Forelimb muscle (tissue), 1 donor: ENCODE results near the gene RABGAP1. TPM values are rescaled to one million over a fixed set of nuclear protein-coding genes. Genes with fewer than 3 reads are reported as not detected.

Source experiments
- DNase-seq: peaks from one replicate; pipeline ENCODE4 v3.0.0-alpha.2; 2013; ENCODE audit warnings: low read depth
- polyA plus RNA-seq: library from polyadenylated mRNA; unstranded; fragments of 120-200 nt; gene quantifications from one replicate; pipeline ENCODE4 v1.2.1, GENCODE V29; 2013; ENCODE audit not compliant: insufficient read length

Gene RABGAP1
- polyA plus RNA-seq, 1 donor: 34.3 TPM

DNA sequence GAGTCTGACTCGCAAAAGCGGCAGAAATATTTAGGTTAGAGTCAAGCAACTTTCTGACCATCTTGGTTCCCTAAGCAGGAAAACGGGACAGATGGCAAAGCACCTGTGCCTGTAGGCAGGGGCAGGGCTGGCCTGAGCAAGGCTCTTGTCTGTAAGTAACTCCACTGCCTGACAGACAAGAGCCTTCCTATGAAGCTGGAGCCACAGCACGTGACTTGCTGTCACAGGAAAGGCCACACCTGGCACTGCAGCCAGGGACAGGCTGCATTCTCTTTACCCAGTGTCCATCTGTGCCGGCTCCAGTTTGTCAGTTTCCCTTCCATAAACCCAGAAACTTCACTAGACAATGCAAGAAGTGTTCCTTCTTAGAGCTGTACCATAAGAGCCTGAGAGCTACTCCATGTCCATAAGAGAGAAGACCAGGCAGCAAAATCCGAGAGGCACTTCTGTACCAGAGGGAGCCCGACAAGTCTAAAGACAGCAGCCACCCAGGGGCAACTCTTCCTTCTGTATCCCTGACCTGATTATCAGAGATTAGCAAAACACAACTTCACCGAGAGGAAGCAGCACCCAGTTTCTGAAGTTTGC lies 170.7 kb downstream of the RABGAP1 start:
- DNase-seq: no peak

DNA sequence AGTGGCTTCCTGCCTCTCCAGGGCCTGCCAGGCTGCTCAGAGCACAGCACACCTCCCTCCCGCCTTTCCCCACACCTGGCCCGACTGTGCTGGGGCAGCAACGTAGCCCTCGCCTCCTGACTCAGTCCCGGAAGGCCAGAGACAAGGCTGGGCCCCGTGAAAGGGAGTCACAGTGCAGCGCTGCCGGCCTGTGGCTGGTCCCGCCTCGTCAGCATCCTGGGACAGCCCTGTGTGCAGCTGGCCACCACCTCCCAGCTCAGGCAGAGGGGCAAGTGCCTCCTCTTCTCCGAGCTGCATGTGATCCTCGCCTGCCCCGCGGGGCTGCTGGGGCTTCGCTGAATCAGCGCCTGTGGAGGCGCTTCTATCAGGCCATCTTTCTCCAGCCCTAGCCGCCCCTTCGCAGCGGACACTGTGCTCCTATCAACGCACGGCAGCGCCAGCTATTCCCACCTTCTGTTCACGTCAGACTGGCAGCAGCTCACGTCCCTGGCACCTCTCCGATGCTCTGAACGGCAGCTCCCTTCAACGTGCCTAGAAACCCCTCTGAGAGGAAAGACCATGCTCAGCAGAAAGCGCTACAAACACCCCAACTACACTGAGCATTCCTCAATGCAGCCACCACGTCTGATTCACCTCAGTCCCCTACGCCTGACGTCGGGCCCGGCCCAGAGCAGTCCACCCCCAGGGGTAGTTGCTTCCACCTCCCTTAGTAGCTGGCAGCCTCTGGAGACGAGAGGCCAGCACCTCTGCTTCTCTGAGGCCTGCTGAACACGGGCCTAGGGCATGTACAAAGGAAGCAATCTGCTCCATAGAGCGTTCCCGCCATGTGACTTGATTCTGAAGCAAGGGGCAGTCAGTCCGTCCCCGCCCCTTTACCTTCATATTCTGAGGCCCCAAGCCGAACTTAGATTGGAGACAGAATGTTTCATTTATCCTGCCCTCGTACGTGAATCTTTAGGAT lies 171.5 kb downstream of the RABGAP1 start:
- no peak for DNase-seq

DNA sequence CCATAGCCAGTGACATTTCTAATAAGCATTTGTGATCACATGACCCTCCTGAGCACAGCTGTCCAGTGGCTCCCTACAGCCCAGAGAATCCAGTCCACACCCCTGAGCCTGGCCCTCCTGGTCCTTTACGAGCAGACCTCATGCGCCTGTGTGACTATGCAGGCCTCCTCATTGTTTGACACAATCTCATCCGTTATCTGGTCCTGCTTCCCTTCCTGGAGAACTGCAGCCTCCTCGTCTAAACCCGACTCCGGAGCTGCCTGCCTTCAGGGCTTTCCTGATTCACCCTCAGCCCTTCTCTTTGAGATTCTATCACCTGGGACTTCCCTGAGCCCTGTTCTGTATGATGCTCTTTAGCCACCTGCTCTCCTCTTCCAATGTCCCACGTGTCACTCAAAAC lies 172.4 kb downstream of the RABGAP1 start:
- DNase-seq: no peak

DNA sequence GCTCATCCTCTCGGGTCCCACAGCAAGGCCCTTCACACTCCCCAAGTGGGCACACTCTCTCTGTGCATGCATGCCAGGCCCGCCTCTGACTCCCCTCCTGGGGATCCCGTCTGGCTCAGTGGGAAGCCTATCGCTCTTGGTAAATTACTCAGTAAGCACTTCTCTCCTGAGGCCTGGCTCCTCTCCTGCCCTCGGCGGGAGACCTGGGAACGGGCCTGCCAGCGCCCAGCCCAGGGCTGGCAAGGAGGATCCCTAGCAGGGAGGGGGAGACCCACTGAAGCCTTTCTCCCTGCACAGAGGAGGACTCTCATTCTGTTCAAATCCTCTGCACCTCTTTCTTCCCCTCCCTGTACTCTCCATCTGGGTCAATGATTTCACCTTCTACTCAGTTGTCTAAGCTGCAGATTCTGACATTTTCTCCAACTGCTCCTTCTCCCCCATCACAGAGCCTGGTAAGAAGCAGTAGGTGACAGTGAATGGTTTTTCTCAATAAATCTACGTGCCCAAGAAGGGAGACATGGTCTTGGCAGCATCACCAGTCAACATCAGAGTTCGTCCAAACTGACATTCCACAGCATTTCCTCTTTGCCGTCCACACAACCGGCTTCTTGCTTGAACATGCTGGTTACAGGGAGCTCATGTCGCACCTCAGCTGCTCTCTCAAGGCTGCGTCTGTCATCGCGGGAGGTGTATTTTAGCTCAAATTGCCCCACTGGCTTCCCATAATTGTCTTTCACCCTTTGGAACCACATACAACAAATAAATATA lies 174.5 kb downstream of the RABGAP1 start:
- DNase-seq: no peak

DNA sequence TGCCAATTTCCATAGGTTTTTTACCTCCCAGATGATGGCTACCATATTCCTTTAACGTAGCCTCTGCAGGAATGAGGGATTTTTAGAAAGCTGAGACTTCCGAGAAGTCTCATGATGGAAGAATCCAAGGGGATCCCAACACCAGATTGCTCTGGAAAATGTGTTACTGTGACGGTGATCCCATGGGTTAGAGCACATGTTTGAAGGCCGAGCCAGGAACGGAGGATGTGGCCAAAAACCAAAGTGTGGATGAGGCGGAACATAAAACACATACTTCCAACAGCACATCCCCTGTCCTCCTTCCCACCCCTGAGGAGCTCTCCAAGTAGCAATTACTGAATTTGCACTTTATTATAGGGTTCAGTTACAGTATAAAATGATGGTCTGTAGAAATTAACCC lies 175.2 kb downstream of the RABGAP1 start:
- DNase-seq: no peak

DNA sequence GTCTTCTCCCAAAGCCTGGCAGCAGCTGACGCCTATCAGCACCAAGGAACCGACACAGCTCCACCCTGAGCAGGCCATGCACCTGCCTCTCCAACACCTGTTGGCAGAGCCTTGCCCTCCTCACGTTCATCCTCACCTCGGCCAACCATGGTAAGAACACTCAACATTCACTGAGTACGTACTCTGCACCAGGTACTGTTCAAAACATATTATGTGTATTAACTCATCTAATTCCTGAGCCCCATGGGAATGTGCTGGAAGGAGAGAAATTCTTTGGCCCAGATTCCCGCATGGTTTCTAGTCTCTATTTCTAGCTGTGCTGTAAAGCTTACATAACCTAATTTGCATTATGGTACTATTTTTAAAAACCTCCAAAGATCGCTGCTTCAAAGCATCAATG lies 178.7 kb downstream of the RABGAP1 start:
- DNase-seq: no peak

DNA sequence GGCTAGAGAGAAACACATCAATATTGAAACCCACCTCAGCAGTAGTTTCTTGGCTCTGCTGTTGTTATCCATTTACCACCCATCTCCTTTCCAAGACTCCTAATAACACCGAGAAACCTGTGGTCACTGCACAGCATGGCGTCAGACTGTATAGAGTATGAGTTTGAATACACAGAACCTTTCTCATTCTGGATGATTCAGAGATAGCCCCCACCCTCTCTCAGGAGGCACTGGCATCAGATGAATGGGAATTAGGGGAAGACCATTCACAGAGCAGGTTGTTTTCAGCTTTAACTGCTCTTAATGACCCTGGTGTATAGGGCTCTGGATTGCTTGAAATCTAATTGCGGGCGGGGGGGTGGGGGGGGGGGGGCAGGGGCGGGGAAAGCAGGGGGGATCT lies 179.3 kb downstream of the RABGAP1 start:
- no peak for DNase-seq

DNA sequence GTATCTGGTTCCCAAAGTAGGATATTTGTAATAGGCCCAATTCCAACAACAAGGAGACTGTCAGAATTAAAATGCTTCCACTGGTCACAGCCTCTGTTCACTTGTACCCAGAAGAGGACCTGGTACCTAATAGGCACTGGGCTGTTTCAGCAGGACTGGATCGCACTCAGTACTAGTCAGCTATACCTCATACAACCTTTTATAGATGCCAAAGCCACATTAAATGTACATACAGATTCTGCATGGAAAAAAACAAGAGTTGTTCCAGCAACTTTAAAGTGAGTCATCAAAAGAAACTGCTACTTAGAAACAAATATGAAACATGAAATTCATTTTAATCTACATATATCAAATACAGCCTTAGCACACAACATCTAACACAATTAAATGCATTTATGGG lies 180.1 kb downstream of the RABGAP1 start:
- no peak for DNase-seq

DNA sequence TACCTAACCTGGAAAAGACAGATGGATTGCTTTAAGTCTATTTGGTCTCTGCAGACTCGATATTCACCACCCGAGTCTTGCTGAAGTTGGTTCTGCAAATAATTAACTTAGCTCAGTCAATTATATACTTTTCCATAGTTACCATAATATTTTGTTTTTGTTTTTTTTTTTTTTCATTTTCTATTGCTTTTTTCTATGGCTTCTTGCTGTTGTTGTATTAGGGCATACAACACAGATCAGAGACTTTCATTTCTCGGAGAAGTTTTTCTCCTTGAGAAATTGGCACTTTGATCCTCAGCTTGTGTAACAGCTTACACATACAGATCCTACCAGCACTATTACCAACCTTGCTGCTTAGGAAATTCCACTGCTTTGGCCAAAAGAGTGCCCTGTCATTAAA lies 180.6 kb downstream of the RABGAP1 start:
- no peak for DNase-seq

DNA sequence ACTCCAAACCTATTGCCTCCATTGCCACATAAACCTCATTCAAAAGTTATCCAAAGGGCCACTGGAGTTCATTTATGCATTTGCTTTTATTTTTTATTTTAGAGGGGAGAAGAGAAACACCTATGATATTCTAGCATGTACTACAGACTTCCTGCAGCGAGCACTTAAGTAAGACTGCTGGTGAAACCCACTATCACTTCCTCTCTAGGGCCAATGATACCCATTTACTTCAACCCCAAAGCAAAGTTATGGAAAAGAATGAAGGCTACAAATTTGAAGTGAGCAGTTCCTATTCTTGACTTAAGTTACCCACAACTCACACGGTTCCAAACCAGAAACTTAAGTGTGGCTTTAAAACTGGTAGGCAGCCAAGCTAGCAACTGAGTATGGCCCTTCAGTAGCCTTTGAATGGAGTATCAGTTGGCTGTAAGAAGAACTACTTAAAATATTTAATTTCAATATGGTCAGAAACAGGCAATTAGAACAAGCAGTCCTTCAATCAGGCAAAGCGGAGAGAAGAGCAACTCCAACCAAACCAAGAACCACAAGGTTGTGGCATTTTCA lies 186.8 kb downstream of the RABGAP1 start:
- DNase-seq: no peak

DNA sequence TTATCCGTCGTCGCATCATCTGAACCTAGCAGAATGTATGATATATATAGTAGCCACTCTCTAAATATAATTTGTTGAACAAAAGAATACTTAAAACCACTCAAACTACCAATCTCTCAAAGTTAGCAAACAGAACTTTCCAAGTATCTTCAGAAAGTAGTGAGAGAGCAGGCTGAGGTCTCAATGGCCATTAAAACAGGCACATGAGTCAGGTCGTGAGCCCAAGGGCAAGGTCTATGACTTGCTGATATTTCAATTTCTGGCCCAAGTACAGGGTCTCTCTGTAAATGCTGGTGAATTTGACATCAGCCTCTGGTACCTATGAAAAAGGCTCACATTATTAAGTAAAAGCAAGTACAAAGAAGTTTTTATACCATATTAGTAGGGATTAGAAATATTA lies 187.8 kb downstream of the RABGAP1 start:
- DNase-seq: no peak

DNA sequence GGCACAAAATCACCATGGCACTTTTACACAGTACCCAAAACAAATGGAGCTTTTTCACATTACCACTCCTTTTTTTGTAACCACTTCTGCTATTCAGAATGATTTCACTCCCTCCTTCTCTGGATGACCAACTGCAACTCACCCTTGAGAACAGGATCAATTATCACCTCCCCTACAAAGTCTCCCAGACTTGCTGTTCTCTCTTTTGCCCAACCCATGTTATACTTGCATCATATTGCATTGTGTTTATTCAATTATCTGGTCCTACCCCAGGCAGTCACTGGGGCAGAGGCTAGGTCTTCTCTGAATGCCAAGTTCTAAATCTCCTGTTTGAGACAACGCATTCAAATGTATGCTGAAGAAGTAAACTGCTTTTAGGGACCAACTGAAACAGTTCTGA lies 188.6 kb downstream of the RABGAP1 start:
- DNase-seq: no peak

DNA sequence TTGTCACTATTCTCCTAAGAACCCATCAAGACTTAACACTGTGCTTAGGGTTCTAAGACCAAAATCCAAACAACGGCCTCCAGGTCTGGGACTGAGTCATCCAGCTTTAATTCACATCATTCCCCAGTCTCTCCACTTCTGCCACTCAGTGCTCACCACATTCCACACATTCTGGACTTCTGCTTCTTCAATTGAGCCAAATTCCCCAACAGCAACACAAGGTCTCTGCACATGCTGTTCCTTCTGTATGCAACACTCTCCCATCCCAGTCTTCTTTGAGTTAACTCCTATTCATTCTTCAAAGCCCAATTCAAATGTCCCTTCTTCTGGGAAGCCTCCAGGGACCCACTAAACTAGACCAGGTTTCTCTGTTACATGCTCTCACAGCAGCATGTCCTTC lies 190.4 kb downstream of the RABGAP1 start:
- DNase-seq: no peak

DNA sequence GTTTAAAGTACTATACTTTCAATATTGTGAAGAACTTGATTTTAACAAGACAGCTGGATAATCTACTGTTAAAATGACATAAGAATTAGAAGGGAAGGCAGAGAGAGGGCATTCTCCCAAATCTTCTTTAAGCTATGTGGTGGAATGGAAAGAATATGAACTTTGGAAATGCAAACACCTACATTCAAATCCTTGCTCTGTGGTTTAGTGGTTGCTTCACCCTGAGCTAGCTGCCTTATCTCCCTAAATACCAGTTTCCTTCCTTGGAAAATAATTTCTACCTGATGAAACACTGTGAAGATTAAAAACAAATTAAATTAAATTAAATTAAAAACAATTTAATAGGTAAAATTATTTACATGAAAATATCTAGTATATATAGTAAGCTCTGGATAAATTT lies 191.2 kb downstream of the RABGAP1 start:
- DNase-seq: no peak

DNA sequence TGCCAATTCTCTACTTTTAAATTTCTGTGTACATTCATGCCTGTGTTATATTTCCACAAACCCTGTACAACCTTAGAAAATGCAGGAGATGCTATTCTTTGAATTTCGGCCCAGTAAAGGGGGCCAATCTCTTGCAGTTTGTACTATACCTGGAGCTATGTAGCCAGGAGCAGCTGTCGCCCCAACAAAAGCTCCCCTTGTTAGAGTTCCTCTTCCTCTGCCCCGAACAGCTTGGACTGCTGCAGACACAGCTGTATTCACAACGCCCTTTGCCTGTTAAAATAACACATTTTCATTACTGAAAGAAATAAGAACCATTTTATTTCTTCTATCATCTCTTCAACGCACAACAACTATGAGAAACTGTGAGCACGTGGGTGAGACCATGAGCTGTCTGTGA lies 191.9 kb downstream of the RABGAP1 start:
- no peak for DNase-seq

DNA sequence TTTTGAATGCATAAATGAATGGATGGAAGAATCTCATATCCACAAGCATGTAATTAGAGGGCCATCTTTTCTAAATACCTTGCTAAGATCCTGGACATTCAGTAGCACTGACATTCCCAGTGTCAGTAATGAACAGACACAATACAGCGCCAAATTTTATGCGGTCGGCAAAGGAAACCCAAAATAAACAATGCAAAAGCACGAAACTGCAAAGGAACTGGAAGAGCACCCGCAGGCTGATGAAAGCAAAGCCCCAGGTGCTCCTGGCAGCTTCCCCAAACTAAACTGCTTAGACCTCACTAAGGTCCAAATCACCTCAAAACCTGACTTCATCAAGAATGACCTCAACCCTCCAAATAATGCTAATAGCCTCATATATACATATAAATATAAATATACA lies 194.6 kb downstream of the RABGAP1 start:
- no peak for DNase-seq

DNA sequence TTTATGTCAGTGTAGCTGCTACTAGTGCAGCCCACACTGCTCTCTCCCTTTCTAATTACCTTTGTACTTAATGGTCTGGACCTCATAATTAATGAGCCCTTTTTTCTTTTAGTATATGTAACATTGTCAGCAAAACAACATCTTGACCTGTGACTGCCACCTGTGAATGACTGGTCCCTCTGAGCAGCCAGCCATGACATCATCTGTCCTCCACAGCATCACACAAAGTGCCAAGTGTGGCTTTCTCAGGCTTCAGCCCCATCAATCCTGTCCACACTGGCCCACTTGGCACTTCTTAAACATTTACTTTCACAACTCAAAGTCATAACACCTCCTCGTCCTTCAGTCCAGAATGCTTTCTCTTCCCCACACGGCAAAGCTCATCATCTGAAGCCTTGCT lies 197.3 kb downstream of the RABGAP1 start:
- DNase-seq: no peak

DNA sequence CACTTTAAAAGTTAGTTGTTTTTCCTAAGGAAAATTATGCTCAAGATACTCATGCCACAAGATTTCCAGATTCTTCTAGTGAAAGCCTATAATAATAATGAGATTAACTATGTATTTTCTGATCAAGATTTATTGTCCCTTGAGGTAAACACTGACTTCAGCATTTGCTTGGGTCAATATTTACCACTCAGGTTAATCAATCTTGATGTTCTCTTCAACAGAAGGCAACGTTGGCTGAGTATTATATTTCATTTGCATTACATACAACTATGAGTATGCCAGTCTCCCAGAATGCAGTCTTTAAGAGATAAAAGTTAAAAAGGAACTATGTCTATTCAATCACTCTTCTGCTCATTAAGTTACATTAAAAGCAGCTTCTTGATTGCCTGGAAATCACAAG lies 208.2 kb downstream of the RABGAP1 start:
- DNase-seq: no peak

DNA sequence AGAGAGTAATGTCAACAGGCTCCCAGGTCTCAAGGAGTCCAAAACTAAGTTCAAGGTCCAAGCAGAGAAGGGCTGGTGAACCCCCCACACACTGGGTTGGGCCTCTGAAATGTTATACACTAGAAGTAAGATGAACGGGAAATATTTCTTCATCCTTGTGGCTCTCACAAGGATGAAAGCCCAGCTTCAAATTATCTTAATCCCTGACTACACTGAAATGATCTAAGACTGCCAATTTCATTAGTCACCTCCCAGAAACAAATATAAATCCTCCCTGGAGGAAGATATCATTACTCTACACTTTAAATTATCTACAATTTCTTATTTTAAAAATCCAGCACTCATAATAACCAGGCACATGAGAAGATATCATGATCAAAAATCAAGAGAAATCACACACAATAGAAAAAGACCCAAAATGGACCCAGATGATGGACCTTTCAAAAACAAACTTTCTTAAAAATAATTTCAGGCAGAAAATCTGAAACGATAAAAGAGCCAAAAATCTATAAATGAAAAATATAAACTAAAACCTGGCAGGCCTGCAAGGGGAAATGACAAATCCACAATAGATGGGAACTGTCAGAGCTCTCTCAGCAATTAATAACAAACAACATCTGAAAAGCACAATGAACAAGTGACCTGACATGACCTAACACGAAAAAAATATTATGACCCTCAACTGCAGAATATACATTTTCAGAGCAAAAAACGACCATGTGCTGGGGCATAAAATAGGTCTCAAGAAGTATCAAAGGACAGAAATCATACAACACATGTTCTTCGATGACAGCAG lies 210.1 kb downstream of the RABGAP1 start:
- no peak for DNase-seq
